Natural killer cell treated with Interleukin-12 subunit alpha and Interleukin-12 subunit beta and Interleukin-15 and Interleukin-18, amount 100 ng/mL, for 72 hours (primary cell): ENCODE measurements around the gene AAR2. TPM values are rescaled to one million over a fixed set of nuclear protein-coding genes. Genes with fewer than 3 reads are reported as not detected.
A peak's percentile ranks its signal among the peaks of the same experiment; 100 is the strongest.

Source experiments
- ATAC-seq, 2 donors: fragments of 150-1000 bp; cut with Tn5 transposase in 1 of 2; sonication (Bioruptor Pico), chemical (Tn5 transposase) in 1 of 2; 2 replicates each; pipeline ENCODE4 v1.10.0; 2021
- DNase-seq: peaks from one replicate; pipeline ENCODE4 v3.0.0; 2022; ENCODE audit warnings: low spot score
- H3K27ac Mint-ChIP-seq, 2 donors: 1 replicate in 1 of 2; 2 replicates in 1 of 2; pipeline ENCODE4 v1.8.0; 2022; ENCODE audit warnings: mixed read lengths in 2 of 2, mild to moderate bottlenecking in 1 of 2, moderate library complexity in 1 of 2
- H3K27me3 Mint-ChIP-seq, 2 donors: 1 replicate in 1 of 2; 2 replicates in 1 of 2; pipeline ENCODE4 v1.8.0; 2022; ENCODE audit warnings: mixed read lengths in 2 of 2
- H3K36me3 Mint-ChIP-seq: one replicate; pipeline ENCODE4 v1.8.0; 2022; ENCODE audit warnings: mixed read lengths
- H3K4me1 Mint-ChIP-seq, 2 donors: 1 replicate in 1 of 2; 2 replicates in 1 of 2; pipeline ENCODE4 v1.8.0; 2022; ENCODE audit warnings: low read depth in 2 of 2, mixed read lengths in 2 of 2, mild to moderate bottlenecking in 1 of 2
- H3K4me3 Mint-ChIP-seq: one replicate; pipeline ENCODE4 v1.8.0; 2022; ENCODE audit warnings: mixed read lengths
- H3K9me3 Mint-ChIP-seq: 2 replicates; pipeline ENCODE4 v1.8.0; 2022; ENCODE audit warnings: mixed read lengths
- total RNA-seq, 2 donors: library from RNA; stranded (reverse); gene quantifications; one replicate each; pipeline ENCODE4 v1.2.3, GENCODE V29; 2022

AAR2 gene
- total RNA-seq, 2 donors from 2014 or later, result 33.3 to 38.0 TPM

DNA sequence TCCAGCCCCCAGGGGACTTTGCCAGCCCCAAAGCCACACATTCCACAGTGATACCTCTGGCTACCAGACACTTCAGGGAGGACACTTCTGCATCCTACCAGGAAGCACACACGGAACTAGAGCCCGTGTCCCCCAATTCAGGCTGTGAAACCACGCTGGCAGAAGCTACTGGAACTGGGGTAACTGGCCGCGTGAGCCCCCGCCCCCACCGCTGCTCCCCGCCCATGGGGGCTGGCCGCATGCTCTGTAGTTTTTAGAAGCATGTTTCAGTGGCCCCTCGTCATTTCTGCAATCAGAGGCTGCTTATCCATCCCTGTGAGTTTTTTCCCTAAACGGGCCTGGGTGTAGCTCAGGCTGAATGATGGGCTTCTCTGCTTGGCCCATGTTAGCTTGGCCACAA lies 28.7 kb upstream of the AAR2 start:
- Mint-ChIP-seq H3K9me3 (no peaks in the 10 kb centered on the region), H3K4me3 (no peak overlapping the region), H3K4me1 (peaks cover 5% of the 10 kb centered on the region in 2 donors), H3K27ac (no peak overlapping the region), H3K27me3 (no peaks in the 10 kb centered on the region), H3K36me3 (no peaks in the 10 kb centered on the region)
- DNase-seq, result no peak
- ATAC-seq, result no peak

DNA sequence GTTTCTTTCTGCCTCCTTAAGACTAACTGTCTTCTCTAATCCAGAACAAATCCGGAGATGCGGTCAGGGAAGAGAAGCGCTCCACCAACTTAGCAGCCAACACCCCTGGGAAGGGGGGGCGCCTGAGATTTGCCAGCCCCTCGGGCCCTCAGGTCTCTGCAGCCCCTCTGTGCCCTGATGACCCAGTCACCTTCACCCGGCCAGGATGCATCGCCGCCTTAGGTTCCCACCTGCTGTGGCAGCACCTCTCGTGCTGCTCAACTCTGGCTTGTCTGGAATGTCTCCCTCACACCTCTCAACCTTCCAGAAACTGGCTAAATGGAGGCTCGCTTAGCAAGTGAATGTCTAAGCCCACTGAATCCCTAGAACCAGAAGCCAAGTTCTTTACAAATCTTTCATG lies 28.0 kb upstream of the AAR2 start:
- no peak overlapping the region for H3K4me3 Mint-ChIP-seq
- no peaks in the 10 kb centered on the region for H3K36me3 Mint-ChIP-seq
- ATAC-seq (no peak), DNase-seq (no peak)
- no peaks in the 10 kb centered on the region for H3K27me3 Mint-ChIP-seq
- no peaks in the 10 kb centered on the region for H3K9me3 Mint-ChIP-seq
- no peak overlapping the region for H3K27ac Mint-ChIP-seq
- peaks cover under 1 to 2% of the 10 kb centered on the region in 2 donors for H3K4me1 Mint-ChIP-seq

DNA sequence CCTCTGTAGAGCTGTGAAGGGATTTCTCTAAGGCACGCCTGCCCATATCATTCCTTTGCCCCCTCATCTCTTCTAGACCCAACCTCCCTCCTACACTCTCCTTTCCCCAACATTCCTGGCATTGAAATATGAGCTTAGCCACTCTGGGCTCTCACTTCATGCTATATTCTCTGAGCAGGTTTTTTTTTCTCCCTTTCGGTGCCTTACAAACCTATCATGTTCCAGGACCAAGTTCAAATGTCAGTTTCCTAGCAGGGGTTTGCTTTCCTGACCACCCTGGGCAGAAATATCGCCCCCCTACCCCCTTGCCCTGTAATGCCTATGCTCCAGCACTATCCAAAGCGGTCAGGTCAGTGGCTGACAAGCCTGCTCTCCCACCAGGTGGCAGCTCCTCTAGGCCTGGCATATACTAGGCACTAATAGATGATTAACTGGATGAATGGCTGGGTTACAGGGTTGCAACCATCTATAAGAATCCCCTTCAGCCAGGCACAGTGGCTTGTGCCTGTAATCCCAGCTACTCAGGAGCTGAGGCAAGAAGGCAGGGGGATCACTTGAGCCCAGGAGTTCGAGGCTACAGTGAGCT lies 25.7 kb upstream of the AAR2 start:
- Mint-ChIP-seq H3K27ac (no peak overlapping the region), H3K9me3 (no peaks in the 10 kb centered on the region), H3K4me3 (no peak overlapping the region), H3K36me3 (no peaks in the 10 kb centered on the region), H3K4me1 (no peaks in the 10 kb centered on the region), H3K27me3 (no peaks in the 10 kb centered on the region)
- no peak for DNase-seq
- no peak for ATAC-seq

DNA sequence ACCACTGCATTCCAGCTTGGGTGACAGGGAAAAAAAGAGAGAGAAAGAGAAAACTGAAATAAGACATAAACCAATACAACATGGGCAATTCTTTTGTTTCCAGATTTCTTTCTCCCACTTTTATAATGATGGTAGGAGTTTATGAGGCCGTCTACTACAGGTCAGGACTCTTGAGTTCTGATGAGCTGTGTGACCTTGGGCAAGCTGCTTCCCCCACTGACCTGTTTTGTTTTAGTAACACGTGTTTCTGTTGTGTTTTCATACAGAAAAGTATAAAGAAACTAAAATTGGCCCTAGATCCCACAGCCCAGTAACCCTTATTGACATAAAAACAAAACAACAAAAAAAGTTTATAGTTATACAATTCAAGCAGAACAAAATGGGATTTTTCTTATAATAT lies 22.9 kb upstream of the AAR2 start:
- Mint-ChIP-seq H3K4me1 (peaks cover 0 to 1% of the 10 kb centered on the region in 2 donors), H3K27ac (no peak overlapping the region), H3K4me3 (no peak overlapping the region), H3K27me3 (no peaks in the 10 kb centered on the region), H3K9me3 (no peaks in the 10 kb centered on the region), H3K36me3 (no peaks in the 10 kb centered on the region)
- no peak for ATAC-seq
- no peak for DNase-seq

DNA sequence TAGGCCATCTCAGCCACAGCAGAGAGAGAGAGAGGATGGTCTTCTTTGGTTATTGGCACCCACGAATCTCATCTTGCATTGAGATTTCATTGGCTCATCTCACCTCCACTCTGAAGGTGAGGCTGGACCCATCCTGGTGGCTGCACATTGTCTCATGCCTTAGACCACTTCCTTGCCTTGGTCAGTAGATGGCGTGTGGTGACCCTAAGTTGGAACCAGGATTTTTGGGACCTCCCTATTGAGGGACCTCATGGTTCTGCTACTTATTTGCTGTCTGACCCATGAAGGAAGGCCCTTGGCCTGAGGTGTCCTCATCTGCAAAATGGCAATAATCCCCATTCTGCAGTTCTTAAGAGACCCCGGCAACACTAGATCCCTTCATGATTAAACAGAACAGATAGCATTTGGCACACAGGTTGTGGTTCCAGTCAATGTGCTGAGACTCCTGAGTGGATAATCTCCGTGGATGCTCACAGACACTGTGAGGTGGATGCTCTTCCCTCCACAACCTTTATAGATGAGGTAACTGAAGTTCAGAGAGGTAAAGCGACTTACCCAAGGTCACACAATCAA lies 21.5 kb upstream of the AAR2 start:
- ATAC-seq (peak in 1 of 2 donors; percentile 30), DNase-seq (no peak)
- H3K27me3 Mint-ChIP-seq, result no peaks in the 10 kb centered on the region
- no peak overlapping the region for H3K4me3 Mint-ChIP-seq
- peaks cover 0 to 3% of the 10 kb centered on the region in 2 donors for H3K4me1 Mint-ChIP-seq
- H3K27ac Mint-ChIP-seq, result no peak overlapping the region
- H3K36me3 Mint-ChIP-seq, result no peaks in the 10 kb centered on the region
- no peaks in the 10 kb centered on the region for H3K9me3 Mint-ChIP-seq

DNA sequence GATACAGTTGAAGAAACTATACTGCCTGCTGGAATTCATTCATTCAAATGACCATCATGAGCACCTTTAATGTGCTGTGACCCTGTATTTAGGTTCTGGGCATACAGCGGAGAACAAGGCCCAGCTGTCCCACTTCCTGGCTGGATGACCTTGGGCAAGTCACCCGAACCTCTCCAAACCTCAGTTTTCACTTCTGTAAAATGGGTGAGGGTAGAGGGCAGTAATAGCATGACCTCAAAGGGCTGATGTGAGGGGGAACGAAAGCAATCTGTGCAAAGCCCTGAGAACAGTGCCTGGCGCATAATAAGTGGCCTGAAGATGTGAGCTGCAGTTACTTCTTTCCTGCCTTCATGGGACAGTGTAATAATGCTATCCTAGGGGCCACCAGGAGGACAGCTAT lies 20.5 kb upstream of the AAR2 start:
- H3K9me3 Mint-ChIP-seq, result no peaks in the 10 kb centered on the region
- H3K4me1 Mint-ChIP-seq, result peaks cover 0 to 3% of the 10 kb centered on the region in 2 donors
- no peak overlapping the region for H3K4me3 Mint-ChIP-seq
- DNase-seq (no peak), ATAC-seq (no peak)
- H3K27ac Mint-ChIP-seq, result no peak overlapping the region
- no peaks in the 10 kb centered on the region for H3K27me3 Mint-ChIP-seq
- H3K36me3 Mint-ChIP-seq, result no peaks in the 10 kb centered on the region

DNA sequence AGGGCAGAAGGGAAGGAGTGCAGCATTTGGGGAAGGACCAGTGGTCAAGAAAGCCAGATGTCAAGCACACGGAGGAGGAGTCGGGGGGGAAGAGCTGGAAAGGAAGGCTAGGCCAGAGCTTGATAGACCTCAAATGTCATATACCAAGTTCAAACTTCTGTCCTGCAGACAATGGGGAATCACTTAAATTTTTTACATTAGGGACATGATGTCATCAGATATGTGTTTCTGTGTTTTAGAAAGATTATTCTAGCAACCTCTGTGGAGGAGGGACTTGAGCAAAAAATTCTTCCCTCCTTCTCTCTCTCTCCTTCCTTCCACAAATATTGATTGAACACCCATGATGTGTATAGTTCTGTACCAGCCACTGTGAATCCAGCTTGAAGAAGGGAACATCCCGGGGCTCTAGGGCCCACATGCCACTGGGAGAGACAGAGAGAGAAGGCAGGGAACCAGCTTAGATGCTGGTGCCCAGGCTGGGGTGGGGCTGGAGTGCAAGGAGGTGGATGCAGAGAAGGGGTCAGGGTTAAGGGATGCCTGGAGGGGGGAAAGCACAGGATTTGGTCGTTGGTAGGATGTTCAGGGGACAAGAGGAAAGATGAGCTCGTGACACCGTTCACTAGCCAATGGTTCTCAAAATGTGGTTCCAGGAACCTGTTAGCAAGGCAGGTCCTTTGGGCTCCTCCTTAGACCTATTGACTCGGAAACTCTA lies 19.8 kb upstream of the AAR2 start:
- Mint-ChIP-seq H3K4me3 (no peak overlapping the region), H3K27me3 (no peaks in the 10 kb centered on the region), H3K4me1 (peaks cover 0 to 3% of the 10 kb centered on the region in 2 donors), H3K27ac (no peak overlapping the region), H3K9me3 (no peaks in the 10 kb centered on the region), H3K36me3 (no peaks in the 10 kb centered on the region)
- DNase-seq (no peak), ATAC-seq (no peak)

DNA sequence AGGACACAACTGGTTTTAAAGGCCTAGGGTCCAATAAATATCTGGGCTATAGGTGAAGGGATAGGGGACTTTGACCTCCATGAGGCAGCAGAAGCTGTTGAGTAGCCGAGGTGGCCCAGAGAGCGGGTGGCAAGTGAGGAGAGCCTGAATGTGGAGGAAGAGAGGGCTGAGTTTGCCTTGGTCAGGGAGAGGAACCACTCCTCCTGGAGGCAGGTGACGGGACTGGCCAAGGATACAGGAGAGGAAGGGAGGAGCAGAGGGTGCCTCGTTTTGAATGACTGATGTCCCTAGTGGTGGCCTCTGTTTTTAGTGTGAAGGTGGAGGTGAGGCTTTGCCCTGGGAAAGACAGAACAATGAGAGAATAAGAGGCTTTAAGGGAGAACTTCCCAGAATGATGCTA lies 19.1 kb upstream of the AAR2 start:
- H3K36me3 Mint-ChIP-seq, result no peaks in the 10 kb centered on the region
- ATAC-seq, result no peak

DNA sequence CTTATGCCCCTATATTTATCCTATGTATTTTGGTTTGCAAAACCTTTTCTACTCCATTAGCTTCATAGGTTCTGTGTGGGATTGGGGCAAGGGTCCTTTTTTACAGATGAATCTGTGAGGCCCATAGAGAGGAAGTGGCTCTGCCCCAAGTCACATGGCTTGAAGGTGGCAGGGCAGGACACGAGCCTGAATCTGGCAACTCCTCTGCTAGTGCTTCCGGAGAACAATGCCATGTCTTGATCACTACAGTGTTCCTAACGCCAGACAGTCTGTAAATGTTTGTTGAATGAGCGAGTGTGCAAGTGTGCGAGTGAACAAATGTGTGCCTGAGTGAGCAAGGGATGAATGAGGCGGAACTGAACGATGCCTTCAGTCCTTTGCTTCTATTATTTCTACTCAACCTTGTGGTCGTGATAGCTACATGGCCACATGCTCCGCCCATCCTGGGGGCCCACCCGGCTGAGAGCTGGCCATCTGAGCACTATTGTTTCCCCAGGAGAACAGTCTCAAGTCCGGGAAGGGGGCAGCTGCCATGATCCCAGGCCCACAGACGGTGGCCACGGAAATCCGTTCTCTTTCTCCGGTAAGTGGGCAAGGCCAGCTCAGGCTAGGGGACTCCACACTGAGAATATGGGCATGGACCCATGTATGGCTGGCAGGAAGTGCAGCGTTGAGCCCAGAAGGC lies 17.8 kb upstream of the AAR2 start:
- H3K27ac Mint-ChIP-seq, result no peak overlapping the region
- ATAC-seq (no peak), DNase-seq (no peak)
- H3K27me3 Mint-ChIP-seq, result no peaks in the 10 kb centered on the region
- H3K9me3 Mint-ChIP-seq, result no peaks in the 10 kb centered on the region
- no peaks in the 10 kb centered on the region for H3K36me3 Mint-ChIP-seq
- no peak overlapping the region for H3K4me3 Mint-ChIP-seq
- H3K4me1 Mint-ChIP-seq, result peaks cover 0 to 3% of the 10 kb centered on the region in 2 donors

More for the DNA sequence above, 19.1 kb upstream of the AAR2 start:
- H3K4me3 Mint-ChIP-seq, result no peak overlapping the region
- H3K27ac Mint-ChIP-seq, result no peak overlapping the region
- H3K27me3 Mint-ChIP-seq, result no peaks in the 10 kb centered on the region
- no peaks in the 10 kb centered on the region for H3K9me3 Mint-ChIP-seq
- no peak for DNase-seq
- H3K4me1 Mint-ChIP-seq, result peaks cover 0 to 3% of the 10 kb centered on the region in 2 donors

DNA sequence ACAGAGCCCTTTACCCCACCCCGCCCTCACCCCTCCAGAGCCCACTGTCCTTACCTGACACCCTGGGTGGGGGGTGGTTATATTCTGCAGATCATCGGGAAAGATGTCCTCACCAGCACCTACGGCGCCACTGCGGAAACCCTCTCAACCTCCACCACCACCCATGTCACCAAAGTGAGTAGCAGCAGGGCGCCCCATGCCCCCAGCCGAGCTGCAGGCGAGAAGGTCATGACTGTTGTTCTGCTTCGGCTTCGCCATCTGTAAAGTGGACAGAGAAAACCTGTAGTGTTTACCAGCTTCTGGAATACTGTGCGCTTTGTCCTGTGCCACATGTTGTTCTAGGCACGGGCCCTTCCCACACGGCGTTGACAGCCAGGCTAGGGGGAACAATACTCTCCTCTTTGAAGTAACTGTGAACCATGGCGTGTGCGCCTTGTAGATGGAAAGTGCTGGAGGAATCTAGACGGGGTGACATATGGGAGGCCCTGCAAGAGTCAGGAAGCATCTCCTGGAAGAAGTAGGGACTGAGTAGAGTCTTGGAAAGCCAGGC lies 16.5 kb upstream of the AAR2 start:
- no peak overlapping the region for H3K4me3 Mint-ChIP-seq
- no peaks in the 10 kb centered on the region for H3K27me3 Mint-ChIP-seq
- H3K27ac Mint-ChIP-seq, result no peak overlapping the region
- no peaks in the 10 kb centered on the region for H3K9me3 Mint-ChIP-seq
- H3K4me1 Mint-ChIP-seq, result peaks cover 0 to 3% of the 10 kb centered on the region in 2 donors
- ATAC-seq (peak in 1 of 2 donors; percentile 25), DNase-seq (no peak)
- H3K36me3 Mint-ChIP-seq, result no peaks in the 10 kb centered on the region

DNA sequence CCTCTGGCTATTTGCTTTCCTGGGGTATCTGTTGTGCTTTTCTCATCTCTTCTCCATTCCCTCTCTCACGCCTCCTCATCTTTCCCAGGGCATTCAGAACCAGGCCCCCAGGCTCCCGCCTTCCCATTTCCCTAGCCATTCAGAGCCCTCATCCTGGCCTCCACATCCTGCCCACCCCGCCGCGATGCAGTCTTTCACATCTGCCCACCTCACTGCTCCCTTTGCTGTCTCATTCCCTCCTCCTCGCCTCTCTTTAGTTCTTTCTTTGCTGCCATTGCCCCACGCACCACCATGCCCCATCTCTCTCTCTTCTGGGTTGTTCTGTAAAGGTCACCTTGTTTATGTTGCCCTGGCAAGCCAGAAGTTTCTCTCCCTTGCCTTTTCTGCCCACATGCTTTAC lies 10.6 kb upstream of the AAR2 start:
- Mint-ChIP-seq H3K4me3 (no peak overlapping the region), H3K27me3 (peaks cover 12 to 20% of the 10 kb centered on the region in 2 donors), H3K27ac (no peak overlapping the region), H3K36me3 (no peaks in the 10 kb centered on the region), H3K4me1 (no peaks in the 10 kb centered on the region), H3K9me3 (no peaks in the 10 kb centered on the region)
- DNase-seq (no peak), ATAC-seq (no peak)

DNA sequence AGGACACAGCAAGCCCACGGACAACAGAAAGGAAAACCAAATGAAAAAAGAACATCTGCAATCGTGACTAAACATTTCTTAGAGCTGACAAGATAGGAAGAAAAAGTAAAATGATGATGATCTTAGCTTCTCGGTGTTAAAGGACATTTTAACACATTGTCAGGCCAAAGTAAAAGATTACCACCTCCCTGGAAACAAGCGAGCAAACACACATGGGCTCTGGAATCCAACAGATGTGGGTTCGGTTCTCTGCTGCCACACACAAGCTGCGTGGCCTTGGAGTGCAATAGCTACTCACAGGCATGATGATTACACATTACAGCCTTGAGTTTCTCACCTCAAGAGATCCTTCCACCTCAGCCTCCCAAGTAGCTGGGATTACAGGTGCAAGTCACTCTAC lies 7.5 kb upstream of the AAR2 start:
- Mint-ChIP-seq H3K27ac (no peak overlapping the region), H3K4me3 (no peak overlapping the region), H3K27me3 (peaks cover 16 to 34% of the 10 kb centered on the region in 2 donors), H3K9me3 (no peaks in the 10 kb centered on the region), H3K36me3 (no peaks in the 10 kb centered on the region), H3K4me1 (no peaks in the 10 kb centered on the region)
- no peak for ATAC-seq
- no peak for DNase-seq

DNA sequence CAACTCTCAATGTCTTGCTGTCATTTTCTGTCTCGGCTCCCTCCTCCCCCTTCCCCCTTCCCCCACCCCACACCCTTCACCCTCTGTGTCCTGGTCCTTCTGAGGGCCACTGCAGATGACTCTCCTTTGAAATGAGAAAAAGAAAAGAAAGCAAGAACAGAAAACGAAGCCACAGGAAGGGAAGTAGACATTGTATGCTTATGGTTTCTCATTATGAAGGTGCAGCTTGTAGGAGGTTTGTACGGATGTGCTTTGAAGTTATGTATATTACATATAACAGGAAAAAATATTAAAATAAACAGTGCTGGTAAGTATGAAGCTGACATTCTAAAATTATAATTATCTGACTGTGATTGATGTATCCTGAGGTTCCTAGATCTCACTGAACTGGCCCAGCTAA lies 6.3 kb upstream of the AAR2 start:
- Mint-ChIP-seq H3K27ac (no peak overlapping the region), H3K4me3 (no peak overlapping the region), H3K27me3 (peaks cover 16 to 34% of the 10 kb centered on the region in 2 donors), H3K9me3 (no peaks in the 10 kb centered on the region), H3K36me3 (no peaks in the 10 kb centered on the region), H3K4me1 (no peaks in the 10 kb centered on the region)
- no peak for ATAC-seq
- no peak for DNase-seq

DNA sequence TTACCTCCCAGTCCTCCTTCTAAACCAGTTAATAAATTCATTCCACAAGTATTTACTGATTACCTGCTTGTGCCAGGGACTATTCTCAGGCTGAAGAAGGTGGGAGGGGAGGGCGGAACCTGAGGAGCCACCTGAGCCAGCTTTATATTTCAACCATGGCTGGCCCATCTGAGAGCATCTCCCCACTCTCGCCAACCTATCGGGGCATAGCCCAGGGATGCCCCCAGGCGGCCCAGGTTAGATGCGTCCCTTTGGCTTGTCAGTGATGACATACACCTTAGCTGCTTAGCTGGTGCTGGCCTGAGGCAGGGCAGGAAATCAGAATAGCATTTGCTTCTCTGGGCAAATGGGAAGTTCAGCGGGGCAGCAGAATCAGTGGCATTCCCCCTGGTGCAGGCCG lies 4.9 kb upstream of the AAR2 start:
- Mint-ChIP-seq H3K27me3 (peaks cover 12 to 23% of the 10 kb centered on the region in 2 donors), H3K9me3 (no peaks in the 10 kb centered on the region)

More for the DNA sequence above, 4.9 kb upstream of the AAR2 start:
- DNase-seq (no peak), ATAC-seq (no peak)
- Mint-ChIP-seq H3K27ac (no peak overlapping the region), H3K4me1 (peaks cover 0 to 5% of the 10 kb centered on the region in 2 donors), H3K4me3 (no peak overlapping the region), H3K36me3 (no peaks in the 10 kb centered on the region)
